AG09319 (cell line): ENCODE measurements around the gene RUFY1.

Experiments
- DNase-seq: peaks from one replicate; pipeline ENCODE4 v3.0.0-alpha.2; 2010; ENCODE audit warnings: low read depth; ENCODE audit errors: extremely low read depth
- TF ChIP-seq, protein P1 (sequence below): IDR thresholded peaks from 2 replicates; pipeline ENCODE4 v1.5.1; 2011; ENCODE audit warnings: low read depth, mild to moderate bottlenecking, inconsistent platforms, low read length, moderate library complexity

Gene RUFY1

DNA sequence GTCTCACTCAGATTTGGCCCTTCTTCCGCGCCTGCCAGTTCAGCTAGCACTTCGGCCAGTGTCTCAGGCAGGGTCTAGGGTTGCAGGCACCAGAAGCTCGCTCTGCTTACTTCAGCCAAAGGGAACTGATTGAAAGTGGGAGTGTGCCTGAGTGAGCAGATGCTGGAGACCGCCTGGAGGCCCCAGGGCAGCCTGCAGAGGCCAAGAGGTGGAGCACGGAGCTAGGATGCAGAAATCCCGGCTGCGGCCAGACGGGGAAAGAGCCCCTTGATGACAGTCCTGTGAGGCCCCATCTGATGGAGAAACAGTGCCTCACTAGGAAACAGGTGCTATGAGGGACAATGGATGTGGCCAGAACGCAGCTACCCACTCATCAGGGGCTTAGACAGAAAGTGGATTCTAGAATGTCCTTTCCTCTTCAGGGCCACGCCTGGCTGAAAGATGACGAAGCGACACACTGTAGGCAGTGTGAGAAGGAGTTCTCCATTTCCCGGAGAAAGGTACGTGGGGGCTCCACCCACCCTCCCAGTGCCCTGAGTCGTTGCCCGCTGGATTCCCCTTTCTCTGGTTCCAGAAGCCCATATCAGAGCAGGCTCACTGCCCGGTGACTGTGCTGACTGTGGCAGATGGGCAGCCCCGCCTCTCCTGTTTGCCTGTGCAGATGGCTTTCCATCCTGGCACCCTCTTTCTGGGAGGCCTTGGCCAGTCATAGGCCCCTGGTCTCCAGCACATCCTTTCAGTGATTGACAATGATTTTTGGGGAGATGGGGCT lies 57.0 kb downstream of the RUFY1 start:
- TF ChIP-seq, protein P1, sequence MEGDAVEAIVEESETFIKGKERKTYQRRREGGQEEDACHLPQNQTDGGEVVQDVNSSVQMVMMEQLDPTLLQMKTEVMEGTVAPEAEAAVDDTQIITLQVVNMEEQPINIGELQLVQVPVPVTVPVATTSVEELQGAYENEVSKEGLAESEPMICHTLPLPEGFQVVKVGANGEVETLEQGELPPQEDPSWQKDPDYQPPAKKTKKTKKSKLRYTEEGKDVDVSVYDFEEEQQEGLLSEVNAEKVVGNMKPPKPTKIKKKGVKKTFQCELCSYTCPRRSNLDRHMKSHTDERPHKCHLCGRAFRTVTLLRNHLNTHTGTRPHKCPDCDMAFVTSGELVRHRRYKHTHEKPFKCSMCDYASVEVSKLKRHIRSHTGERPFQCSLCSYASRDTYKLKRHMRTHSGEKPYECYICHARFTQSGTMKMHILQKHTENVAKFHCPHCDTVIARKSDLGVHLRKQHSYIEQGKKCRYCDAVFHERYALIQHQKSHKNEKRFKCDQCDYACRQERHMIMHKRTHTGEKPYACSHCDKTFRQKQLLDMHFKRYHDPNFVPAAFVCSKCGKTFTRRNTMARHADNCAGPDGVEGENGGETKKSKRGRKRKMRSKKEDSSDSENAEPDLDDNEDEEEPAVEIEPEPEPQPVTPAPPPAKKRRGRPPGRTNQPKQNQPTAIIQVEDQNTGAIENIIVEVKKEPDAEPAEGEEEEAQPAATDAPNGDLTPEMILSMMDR: no peak

DNA sequence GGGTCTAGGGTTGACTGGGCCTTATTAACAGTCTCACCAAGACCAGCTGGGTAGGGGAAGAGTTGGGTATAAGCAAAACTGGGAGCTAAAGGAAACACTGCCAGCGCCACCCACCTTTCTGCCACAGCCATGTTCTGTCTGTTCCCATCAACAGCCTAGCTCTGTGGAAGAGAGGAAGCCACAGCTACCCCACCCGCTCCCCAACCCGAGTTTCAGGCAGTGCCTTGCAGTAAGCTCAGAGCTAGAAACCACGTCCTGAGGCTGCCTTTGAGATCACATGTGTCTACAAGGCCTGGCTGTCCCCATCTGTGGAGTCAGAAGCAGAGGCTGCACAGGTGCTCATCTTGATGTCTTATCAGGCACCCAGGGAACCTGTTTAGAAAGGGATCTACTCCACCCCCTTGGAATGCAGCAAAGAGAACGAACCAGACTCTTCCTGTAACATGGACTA lies 57.8 kb downstream of the RUFY1 start:
- TF ChIP-seq, protein P1: no peak
- DNase-seq: no peak

More for the DNA sequence above, 57.0 kb downstream of the RUFY1 start:
- DNase-seq: no peak

DNA sequence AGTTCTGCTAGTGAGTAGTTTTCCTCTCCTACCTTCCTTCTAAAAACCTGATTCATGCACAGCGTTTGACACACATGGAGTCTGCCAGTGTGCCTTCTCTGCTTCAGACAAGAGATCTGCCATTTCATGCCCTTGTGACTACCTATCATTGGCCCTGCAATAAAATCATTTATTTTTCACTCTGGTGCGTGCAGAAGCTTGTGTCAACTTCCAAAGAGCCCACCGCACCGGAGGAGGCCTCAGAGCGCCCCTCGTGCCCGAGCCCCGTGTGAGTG lies 59.4 kb downstream of the RUFY1 start:
- TF ChIP-seq, protein P1: no peak
- no peak for DNase-seq

DNA sequence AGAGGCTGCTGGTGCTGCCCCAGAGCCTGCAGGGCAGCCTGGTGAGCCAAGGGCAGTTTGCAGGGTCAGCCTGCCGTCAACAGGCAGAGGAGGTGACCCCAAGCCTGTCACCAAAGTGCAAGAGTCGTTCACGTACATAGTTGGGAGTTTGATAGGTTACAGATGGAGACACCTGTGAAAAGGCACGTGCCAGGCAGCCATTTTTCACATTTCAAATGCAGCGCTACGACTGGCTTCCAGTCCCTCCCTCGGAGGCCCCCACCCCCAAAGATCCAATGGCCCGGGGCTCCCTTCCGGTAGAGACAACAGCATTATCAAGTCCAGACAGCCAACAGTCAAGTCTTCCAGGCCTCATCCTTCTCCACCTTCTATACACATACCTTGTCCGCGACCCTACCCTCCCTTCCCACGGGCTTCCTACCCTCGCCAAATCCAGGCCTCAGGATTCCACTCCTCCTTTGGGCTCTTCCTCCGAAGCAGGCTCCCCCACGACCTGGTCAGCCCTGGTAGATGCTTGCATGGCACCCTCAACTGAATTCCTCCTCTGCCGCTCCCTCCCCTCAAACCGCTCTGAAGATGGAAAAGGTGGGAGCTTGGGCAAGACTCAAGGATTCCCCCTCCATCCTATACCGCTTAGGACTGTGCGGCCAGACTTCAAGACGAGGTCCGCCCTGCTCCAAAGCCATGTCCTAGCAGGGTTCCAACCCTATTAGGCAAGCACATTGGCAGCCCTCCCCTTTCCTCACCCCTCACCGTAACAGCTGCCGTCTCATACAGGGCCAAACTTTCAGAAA lies 60.0 kb downstream of the RUFY1 start:
- TF ChIP-seq, protein P1: no peak
- DNase-seq: no peak

DNA sequence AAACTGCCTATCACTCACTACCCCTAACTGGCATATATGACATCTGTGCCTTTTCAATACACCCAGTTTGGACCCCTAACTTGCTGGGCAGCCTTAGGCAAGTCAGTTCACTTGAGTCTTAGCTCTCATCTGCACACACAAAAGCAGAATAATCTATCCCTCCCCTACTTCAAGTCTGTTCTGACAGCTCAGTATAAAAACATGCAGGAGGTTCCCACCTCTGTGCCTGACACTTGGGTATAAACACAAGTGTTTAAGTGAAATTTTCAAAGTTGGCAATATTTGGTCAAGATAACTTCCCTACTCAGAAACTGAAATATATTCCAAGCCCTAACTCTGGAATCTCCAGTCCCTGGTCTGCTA lies 60.5 kb downstream of the RUFY1 start:
- no peak for DNase-seq
- TF ChIP-seq, protein P1: no peak

DNA sequence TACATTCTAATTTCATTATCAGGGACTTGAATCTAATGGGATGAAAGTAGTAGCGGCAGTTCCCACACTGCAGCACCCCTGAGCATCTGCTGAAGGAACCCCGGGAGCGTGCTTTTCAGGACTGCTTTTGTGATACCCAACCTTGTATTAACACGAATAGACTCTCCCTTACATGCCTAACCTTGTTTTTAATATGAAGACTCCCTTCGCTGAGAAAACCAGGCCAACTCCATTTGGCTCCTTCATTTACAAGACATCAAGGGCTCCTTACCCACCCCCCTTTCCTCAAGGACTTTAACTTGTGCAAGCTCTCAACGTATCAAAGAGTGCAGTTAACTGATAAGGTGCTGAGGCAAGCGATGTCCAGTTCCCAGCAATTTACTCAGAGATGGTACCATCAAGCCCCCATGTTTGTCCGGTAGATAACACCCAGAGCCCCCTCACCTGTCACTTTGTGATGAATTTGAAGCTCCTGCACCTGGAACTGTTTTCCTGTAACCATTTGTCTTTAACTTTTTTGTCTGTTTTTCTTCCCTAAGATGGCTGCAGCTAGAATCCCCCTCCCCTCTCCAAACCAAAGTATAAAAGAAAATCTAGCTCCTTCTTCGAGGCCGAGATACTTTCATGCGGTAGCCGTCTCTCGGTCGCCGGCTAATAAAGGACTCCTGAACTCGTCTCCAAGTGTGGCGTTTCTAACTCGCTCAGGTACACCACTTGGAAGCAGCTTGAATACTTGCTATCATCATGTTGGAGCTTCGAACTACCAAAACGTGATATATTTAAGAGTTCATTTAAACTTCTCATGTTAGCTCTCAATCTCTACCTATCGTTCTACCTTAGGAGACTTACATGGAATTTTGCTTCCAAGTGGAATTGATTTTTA lies 62.5 kb downstream of the RUFY1 start:
- TF ChIP-seq, protein P1: no peak
- no peak for DNase-seq
